Measurements from ENCODE around the gene LIN54. TPM values are rescaled to one million over a fixed set of nuclear protein-coding genes. Genes with fewer than 3 reads are reported as not detected.

Gene LIN54
- total and polyA plus RNA-seq, 9 of the 15 experiments (the other 6 are each of a cell fraction or from before 2014, with no cell fraction given): 2.2 to 22.5 (median 15.8) TPM

DNA sequence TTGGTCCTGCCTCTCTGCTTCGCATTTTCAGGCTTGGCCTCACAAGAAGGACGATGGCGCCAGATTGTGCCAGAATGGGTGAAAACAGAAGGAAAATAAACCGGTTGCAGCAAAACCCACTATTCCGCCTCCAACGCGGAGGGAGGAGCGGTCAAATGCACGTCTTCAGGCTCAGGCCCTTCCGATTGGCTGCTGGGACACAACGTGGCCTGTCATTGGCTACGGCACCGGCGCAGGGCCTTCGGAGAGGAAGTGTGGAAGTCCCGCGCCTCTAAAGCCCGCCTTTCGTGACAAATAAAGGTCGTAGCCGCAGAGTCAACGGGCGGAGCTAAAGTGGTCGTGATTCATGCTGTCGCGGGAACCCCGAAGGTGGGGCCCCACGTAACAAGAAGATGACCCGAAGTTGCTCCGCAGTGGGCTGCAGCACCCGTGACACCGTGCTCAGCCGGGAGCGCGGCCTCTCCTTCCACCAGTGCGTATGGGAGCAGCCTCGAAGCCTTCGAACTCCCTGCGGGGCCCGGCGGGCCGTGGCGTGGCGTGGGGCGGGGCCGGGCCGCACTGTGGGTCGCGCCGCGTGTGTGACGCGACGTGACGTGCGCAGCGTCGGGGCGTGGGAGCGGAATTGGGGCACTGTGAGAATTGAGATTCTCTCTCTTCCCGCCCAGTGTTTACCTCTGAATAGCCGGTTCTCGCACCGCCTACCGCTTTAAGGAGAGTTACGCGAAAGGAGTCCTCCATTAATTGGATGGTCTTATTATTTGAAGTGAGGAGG is 110.0 kb downstream of the LIN54 start, which contains the start of gene THAP9 (continued):
- TF ChIP-seq ZNF324 (CRISPR knock-in tag; IDR thresholded peaks at IDR 0.05) (no peak), ATF3 (IDR thresholded peaks at IDR 0.05) (peak; percentile 48), ATF3 (CRISPR knock-in tag; conservative IDR thresholded peaks at IDR 0.05) (peak; percentile 24), ZNF584 (CRISPR knock-in tag; IDR thresholded peaks at IDR 0.05; ENCODE audit: low read depth) (0 out of 2 replicates have a peak, but pooled peaks have one; percentile 40), NONO (IDR thresholded peaks at IDR 0.05; ENCODE audit: low read depth in 2 of 2, low read length in 1 of 2) (peak; percentile 61 to 66; a peak in 2 of 4 replicates), NEUROD1 (IDR thresholded peaks at IDR 0.05; ENCODE audit: borderline replicate concordance, low read depth, low read length, partially characterized antibody) (peak; percentile 88), POLR2G (IDR thresholded peaks at IDR 0.05; ENCODE audit: low read depth, low read length) (peak; percentile 98), EGR1 (conservative IDR thresholded peaks at IDR 0.05) (peak; percentile 55; the same call in 1 of the 2 replicates), ARID3B (CRISPR knock-in tag; IDR thresholded peaks at IDR 0.05; ENCODE audit: borderline replicate concordance) (no peak), KLF1 (tag; IDR thresholded peaks at IDR 0.05) (peak; percentile 87), EP400 (IDR thresholded peaks at IDR 0.05) (peak; percentile 94), ZNF280B (CRISPR knock-in tag; IDR thresholded peaks at IDR 0.05) (no peak), MXD1 (CRISPR knock-in tag; IDR thresholded peaks at IDR 0.05; ENCODE audit: borderline replicate concordance, poor library complexity, severe bottlenecking) (no peak), MAFF (IDR thresholded peaks at IDR 0.05; ENCODE audit: low read length) (no peak), NCOR1 (IDR thresholded peaks at IDR 0.05) (peak; percentile 30)
- TF ChIP-seq, protein P1, sequence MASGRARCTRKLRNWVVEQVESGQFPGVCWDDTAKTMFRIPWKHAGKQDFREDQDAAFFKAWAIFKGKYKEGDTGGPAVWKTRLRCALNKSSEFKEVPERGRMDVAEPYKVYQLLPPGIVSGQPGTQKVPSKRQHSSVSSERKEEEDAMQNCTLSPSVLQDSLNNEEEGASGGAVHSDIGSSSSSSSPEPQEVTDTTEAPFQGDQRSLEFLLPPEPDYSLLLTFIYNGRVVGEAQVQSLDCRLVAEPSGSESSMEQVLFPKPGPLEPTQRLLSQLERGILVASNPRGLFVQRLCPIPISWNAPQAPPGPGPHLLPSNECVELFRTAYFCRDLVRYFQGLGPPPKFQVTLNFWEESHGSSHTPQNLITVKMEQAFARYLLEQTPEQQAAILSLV (tag; IDR thresholded peaks at IDR 0.05): no peak
- TF ChIP-seq, protein P2, sequence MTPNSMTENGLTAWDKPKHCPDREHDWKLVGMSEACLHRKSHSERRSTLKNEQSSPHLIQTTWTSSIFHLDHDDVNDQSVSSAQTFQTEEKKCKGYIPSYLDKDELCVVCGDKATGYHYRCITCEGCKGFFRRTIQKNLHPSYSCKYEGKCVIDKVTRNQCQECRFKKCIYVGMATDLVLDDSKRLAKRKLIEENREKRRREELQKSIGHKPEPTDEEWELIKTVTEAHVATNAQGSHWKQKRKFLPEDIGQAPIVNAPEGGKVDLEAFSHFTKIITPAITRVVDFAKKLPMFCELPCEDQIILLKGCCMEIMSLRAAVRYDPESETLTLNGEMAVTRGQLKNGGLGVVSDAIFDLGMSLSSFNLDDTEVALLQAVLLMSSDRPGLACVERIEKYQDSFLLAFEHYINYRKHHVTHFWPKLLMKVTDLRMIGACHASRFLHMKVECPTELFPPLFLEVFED (CRISPR knock-in tag; conservative IDR thresholded peaks at IDR 0.05): no peak
